ENCODE results near the gene CA9.

DNA sequence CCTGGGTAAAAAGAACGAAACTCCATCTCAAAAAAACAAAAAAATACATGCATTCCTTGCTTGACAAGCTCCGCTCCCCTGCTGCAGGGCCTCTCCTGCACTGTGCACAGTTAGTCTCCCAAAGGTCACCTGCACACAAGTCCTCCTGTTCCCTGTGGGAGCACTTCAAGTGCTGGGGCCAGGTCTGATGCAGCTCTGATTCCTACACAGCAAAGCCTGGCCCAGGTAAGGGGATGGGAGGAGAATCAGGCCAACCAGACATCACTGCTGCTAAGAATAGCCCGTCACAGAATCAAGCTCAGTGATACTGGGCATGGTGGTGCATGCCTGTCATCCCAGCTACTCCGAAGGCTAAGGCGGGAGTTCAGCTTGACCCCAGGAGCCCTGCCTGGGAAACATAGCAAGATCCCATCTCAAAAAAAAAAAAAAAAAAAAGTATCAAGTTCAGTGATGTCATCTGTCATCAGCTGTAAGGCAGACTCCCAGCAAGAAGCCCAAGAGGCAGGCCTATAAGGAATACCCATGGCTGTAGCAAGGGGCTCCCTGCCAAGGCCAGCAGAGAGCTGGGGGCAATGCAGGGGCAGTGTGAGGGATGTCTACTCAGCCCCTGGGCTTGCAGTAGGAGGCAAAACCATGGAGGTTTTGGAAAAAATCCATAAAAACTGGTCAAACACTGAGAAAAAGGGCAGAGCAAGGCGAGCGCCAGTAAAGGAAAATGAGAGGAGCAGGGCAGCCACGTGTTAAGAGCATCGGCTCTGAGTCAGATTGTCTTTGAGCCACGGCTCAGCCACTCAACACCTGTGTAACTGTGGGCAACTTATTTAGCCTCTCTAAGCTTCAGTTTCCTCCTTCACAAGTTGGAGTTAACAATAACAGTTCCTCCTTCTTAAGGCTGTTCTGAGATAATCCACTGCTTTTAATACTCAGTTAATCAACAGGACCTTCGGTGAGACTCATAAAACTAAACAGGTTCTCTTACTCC is 12.8 kb downstream of the CA9 start:
- TF ChIP-seq EZH2 (IDR thresholded peaks at IDR 0.05) (no peak), POLR2AphosphoS5 (IDR thresholded peaks at IDR 0.05; ENCODE audit: borderline replicate concordance, low read depth, low read length) (no peak), FOXP2 (optimal IDR thresholded peaks at IDR 0.05; ENCODE audit: control extremely low read depth, extremely low read length, insufficient read depth) (no peak)
